Activated T-helper 9 cell treated with anti-CD3 and anti-CD28 coated beads, Interleukin-2, amount 50 U/mL, for 16 hours (primary cell): Measurements from ENCODE around the gene DEPDC5.
A peak's percentile ranks its signal among the peaks of the same experiment; 100 is the strongest.
"Not testable (repeated sequence)": the region's sequence is repeated elsewhere in the genome, so short reads cannot be mapped to it uniquely, and the experiment has no call there.

Source experiments
- DNase-seq: peaks from one replicate; pipeline ENCODE4 v3.0.0-alpha.2; 2020; ENCODE audit warnings: low read depth

Gene DEPDC5

DNA sequence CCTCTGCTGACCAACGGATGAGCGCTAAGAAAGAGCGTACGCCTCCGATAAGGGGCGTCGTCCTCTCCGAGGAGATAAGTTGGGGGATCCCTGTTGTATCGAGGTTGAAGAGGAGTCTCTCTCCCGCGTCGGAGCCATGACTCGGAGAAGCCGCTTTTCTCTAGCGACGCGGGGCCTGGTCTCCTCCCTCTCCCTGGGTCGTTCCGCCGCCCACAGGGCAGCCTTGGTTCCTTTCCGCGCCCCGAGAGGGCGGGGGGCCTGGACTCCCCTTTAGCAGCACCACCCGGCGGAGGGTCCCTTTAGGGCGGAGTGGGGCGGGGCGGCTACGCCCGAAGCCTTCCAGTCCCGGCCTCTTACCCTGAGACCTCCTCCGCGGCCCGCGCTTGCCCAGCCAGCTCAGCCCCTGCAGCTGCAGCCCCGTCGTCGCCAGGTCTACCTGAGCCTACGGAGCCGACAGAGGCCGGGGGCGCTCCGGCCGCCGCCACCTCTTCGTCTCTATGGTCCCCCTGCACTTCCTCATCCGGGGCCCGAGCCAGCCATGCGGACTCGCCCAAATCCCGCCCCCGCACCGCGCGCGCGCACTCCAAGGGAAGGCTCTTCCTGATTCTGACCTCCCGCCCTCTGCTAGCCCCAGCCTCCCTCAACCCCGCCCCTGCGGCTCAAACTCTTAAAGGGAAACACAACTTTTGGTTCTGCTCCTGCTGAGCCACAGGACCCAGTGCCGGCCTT is 4.0 kb upstream of the DEPDC5 start, which contains the start of gene PRR14L:
Gene PRR14L, minus strand, starts transcription at position 497 of the 729 bp plus-strand sequence. CDS start 11,272 bp downstream, outside the sequence.
- peak; percentile 99 for DNase-seq

DNA sequence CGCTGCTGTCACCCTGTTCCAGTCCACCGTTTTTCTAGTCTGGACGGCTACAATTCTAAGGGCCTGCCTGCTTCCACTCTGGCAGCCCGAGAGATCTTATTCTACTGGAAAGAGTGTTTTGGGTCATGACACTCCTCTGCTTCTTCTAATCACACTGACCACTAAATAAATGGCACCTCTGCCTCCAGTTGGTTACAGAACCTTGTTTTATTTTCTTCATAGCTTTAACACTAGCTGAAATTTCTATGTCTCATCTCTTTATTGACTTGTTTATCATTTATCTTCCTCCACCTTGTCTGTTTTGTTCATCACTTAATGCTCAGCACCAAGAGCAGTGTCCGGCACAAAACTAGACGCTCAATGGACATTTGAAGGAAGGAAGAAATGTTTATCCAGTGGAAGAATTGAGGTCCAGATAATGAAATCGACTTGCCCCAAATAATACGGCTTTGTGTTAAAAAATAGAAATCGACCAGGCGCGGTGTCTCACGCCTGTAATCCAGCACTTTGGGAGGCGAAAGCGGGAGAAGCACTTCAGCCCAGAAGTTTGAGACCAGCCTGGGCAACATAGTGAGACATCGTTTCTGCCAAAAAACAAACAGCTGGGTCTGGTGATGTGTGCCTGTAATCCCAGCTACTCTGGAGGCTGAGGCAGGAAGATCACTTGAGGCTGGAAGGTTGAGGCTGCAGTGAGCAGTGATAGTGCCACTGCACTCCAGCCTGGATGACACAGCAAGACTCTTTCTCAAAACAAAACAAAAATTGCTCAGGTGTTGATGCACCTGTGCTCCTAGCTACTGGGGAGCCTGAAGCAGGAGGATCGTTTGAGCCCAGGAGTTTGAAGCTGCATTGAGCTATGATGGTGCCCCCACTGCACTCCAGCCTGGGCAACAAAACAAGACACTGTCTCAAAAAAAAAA is 3.2 kb upstream of the DEPDC5 start:
- no peak for DNase-seq

DNA sequence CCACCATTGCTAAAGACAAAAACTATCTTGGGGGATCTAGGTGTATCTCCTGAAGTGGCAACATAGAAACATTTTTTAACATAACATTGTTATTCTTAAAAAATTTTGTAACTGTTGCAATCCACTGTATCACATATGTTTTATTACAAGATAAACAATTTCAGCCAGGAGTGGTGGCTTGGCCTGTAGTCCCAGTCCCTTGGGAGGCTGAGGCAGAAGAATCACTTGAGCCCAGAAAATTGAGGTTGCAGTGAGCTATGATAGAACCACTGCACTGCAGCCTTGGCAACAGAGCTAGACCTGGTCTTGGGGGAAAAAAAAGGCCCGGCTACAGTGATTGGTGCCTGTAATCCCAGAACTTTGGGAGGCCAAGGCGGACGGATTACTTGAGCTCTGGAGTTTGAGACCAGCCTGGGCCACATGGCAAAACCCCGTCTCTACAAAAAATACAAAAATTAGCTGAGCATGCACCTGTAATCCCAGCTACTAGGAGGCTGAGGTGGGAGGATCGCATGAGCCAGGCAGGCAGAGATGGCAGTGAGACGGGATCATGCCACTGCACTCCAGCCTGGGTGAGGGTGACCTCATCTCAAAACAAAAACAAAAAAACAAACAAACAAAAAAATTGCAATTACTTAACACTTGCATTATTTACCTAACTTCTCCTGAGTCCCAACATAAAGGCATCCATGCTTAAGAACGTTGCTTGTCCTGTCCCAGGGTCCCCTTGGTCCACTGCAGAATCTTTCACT is 1.5 kb upstream of the DEPDC5 start:
- no peak for DNase-seq

DNA sequence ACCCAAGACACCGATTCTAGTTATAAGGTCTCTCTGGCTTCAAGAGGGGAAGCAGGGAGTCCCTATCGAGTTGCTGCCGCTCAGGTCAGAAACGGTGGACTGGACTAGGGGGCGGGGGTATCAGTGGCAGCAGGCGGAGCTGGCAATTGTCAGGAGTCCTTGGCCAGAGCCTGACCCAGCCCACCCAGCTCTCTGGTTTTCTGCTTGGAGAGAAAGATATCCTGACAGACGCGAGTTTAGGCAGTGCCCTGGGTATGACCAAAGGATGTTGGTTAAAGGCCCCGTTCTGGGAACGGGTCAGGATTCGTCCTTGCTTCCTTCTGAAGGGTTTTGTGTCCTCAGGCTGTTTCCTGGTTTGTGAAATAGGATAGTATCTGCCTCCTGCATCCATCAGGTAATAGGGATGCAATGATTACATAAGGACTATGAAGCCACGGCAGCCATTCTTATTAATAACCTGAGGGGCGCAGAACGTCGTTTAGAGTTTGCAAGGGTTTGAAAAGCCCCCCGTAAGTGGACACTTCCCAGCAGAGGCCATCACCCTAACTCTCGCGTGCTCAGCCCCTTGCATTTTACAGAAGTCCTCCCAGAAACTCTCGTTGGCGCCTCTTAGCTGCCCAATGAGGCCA is 700 bp upstream of the DEPDC5 start:
- DNase-seq, result no peak

DNA sequence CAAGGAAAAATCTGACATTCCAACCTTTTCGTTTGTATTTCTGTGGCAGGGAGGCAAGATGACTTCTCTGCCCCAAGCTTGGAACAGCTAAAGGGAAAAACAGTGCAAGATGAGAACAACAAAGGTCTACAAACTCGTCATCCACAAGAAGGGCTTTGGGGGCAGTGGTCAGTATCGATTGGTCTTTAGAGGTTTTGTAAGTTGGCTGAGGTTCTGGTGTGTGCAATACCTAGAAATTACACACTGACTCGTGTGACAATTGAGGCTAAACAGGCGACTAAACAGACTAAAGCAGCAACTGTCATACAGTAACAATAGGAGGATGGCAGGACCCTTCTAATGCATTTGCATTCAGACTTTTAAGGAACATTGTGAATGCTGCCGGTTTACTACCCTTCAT is 994 bp downstream of the DEPDC5 start:
- no peak for DNase-seq

DNA sequence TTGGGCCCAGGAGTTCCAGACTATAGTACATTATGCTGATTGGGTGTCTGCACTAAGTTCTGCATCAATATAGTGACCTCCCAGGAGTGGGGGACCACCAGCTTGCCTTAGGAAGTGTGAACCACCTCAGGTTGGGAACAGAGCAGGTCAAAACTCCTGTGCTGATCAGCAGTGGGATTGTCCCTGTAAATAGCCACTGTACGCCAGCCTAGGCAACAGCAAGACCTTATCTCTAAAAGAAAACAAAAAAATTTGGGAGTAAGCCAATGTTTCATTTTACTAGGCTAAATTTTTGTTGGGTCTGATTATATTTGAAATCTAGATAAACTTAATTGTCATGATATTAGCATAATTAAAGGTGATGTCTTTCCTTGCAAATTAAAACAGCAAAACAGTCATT is 3.4 kb downstream of the DEPDC5 start:
- no peak for DNase-seq

DNA sequence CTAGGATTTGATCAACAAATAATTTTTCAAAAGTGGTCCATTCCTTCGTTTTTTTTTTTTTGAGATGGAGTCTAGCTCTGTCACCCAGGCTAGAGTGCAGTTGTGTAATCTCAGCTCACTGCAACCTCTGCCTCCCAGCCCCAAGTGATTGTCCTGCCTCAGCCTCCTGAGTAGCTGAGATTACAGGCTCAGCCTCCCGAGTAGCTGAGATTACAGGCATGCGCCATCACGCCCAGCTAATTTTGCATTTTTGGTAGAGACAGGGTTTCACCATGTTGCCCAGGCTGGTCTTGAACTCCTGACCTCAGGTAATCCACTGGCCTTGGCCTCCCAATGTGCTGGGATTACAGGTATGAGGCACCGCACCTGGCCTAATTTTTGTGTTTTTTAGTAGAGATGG is 5.0 kb downstream of the DEPDC5 start:
- not testable (repeated sequence) for DNase-seq

DNA sequence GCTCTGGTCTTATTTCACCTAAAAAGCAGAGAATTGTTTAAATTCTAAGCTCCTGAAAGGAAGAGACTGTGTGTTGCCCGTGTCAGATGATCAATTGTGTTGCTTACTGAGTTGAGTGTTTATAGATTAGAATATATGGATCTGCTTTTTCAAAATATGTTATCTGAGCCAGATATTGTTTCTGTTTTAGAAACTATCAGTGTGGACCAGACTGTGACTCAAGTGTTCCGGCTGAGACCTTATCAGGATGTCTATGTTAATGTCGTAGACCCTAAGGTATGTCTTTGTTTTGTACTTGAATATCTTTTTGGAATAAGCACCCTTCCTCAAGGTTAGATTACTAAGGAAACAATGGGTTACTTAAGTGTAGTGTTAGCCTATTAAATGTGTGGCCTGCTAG is 11.0 kb downstream of the DEPDC5 start:
- no peak for DNase-seq

DNA sequence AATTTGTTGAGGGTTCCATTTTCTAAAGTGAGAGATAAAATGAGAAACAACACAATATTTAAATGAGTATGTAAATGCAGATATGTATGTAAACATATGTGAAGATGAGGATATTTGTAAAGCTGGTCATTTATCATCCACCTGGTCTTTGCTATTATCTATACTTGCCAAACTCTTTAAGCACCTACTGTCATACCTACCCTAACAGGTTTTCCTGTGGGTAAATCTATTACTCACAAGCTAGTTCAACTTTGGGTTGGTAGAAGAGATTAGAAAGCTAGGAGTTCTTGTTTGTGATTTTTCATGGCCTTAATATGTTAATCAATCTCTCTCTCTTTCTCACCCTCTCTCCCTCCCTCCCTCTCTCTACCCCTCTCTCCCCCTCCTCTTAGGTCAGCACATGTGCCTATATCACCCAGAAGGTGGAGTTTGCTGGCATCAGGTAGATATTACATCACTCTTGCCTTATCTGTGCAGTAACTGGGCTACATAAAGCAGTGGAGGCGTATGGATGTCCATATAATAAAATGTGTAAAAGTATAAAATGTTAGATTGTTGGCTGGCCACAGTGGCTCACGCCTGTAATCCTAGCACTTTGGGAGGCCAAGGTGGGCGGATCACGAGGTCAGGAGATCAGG is 14.7 kb downstream of the DEPDC5 start:
- no peak for DNase-seq

DNA sequence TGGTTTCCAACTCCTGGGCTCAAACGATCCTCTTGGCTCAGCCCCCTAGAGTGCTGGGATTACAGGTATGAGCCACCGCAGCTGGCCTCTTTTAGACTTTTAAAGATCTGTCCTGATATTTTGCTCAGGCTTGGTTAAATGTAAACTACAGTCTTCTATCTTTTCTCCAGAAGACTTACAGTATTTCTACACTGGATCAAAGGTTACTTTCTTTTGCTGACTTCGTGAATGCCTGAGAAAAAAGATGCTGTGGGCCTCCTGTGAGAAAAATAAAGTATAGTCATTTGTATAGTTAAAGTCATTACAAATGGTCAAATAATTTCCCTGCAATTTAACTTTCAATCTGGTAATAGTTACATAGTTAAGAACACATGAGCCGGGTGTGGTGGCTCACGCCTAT is 19.6 kb downstream of the DEPDC5 start:
- no peak for DNase-seq

DNA sequence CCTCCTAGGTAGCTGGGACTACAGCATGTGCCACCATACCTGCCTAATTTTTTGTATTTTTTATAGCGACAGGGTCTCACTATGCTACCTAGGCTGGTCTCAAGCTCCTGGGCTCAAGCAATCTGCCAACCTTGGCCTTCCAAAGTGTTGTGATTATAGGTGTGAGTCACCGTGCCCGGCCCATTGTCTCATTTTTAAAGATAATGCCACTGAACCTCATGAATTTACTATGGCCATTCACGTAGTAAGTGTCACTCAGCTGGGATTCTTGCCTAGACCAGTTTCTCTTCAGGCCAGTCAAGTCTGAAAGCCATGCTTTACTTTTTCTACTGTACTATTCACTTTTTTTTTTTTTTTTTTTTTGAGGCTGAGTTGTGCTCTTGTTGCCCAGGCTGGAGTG is 22.4 kb downstream of the DEPDC5 start:
- no peak for DNase-seq

DNA sequence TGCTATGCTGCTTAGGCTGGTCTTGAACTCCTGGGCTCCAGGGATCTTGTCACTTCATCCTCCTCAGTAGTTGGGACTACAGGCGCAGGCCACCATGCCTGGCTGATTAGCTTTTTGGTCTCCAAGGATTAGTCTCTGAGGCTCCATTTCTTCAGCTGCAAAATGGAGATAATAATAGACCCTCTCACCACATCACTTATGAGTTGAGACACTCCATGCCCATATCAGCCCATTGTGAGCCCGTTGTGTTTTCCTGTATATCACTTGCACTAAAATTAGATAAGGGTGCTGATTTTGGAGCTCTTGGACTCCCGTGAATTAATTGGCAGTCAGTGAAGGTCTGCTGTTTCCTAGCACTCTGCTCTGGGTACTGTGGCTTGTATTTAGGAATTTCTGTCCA is 36.0 kb downstream of the DEPDC5 start:
- no peak for DNase-seq

DNA sequence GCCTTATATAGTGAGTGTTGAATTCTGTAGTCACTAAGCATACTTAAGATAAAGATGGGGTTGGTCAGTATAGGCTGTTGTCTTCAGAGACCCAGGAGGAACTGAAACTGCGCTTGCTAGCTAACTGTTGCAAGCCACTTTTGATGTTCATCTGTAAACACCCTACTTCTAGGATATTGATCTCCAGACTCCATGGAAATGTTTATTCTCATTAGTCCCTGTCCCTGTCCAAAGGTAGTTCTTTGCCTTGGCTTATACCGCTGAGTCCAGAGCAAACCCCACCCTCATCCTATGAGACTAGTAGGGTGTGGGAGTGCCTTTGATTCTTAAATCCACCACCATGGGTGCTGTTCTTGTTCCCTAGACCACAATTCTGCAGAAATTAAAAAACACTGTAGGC is 36.4 kb downstream of the DEPDC5 start:
- DNase-seq, result no peak

DNA sequence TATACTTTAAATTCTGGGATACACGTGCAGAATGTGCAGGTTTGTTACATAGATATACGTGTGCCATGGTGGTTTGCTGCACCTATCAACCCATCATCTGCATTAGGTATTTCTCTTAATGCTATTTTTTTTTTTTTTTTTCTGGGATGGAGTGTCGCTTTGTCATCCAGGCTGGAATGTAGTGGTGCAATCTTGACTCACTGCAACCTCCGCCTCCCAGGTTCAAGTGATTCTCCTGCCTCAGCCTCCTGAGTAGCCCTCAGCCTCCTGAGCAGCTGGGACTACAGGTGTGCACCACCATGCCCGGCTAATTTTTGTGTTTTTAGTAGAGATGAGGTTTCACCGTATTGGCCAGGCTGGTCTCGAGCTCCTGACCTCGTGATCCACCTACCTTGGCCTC is 45.5 kb downstream of the DEPDC5 start:
- not testable (repeated sequence) for DNase-seq

DNA sequence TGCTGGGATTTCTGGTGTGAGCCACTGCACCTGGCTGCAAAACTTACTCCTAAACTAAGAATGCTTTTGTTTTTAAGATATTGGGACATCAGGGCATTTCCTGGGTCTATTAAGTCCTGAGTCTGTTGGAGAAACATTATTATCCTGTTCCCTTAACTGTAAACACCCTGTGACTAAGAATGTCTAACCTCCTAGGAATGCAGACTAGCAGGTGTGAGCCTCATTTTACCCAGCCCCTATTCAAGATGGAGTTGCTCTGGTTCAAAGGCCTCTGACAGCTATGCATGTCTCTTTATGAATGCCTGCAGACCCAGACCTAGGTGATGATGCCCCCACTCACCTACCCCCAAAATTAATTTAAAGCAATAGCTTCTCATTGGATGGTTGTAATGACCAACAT is 46.2 kb downstream of the DEPDC5 start:
- no peak for DNase-seq

DNA sequence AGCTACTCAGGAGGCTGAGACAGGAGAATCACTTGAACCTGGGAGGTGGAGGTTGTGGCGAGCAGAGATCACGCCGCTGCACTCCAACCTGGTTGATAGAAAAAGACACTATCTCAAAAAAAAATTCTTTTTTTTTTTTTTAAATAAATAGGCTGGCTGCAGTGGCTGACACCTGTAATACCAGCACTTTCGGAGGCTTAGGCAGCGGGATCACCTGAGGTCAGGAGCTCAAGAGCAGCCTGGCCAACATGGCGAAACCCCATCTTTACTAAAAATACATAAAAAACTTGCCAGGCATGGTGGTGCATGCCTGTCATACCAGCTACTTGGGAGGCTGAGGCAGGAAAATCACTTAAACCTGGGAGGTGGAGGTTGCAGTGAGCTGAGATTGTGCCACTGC is 47.0 kb downstream of the DEPDC5 start:
- not testable (repeated sequence) for DNase-seq

DNA sequence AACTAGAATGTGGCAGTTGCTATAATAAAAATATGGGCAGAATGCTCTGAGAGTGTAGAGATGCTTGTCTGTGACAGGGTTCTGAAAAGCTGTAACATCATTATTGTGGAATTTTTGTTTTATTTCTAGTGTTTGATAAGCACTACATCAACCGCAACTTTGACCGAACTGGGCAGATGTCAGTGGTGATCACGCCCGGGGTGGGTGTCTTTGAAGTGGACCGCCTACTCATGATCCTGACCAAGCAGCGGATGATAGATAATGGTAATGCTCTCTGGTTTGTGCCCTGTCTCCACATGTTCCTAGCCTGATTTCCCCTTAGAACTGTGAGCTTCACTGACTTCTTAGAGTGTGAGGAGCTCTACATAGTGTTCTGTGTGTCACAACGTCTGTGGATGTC is 48.8 kb downstream of the DEPDC5 start:
- DNase-seq, result no peak

DNA sequence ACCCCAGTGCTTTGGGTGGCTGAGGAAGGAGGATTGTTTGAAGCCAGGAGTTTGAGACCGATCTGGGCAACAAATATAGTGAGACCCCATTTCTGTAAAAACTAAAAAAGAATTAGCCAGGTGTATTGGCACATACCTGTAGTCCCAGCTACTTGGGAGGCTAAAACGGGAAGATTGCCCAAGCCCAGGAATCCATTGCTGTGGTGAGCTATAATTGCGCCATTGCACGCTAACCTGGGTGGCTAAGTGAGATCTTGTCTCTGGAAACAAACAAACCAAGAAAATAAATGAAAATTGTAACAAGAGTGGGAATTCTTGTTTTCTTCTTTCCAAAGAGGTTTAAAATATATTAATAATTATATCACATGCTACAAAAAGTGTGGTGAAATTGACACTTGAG is 52.9 kb downstream of the DEPDC5 start:
- no peak for DNase-seq

DNA sequence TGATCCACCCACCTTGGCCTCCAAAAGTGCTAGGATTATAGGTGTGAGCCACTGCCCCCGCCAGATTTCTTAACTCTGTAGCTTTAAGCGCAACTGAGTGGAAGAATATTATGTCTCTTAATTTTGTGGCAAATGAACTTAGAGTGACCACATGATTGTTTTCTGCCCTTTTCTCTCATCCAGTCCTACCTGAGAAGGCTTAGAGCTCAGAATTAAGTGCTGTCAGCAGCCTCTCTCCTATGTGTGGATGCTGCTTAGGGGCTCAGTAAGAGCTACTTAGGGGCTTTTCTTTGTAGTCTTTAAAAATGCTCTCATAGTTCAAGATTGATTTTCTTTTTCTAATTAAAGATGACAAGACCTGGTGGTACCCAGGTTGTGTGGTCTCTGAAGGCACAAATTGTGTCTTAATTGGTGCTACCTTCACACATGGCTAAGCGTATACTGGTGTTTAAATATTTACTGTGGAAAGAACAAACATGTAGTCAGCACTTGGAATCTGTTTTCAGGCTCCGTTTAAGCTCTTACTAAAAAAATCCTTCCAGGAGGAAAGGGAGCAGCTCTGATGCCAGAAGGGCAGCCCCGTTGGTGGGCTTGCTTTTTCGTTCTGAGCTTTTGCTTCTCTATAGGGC is 59.3 kb downstream of the DEPDC5 start:
- DNase-seq, result no peak

DNA sequence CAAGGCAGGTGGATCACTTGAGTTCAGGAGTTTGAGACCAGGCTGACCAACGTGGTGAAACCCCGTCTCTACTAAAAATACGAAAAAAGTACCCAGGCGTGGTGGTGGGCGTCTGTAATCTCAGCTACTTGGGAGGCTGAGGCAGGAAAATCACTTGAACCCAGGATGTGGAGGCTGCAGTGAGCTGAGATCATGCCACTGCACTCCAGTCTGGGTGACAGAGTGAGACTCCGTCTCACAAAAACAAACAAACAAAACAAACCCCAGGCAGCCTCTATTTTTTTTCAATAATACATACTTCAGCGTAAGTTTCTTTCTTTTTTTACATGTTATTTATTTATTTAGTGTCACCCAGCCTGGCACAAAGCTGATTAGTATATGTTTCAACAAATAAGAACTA is 60.1 kb downstream of the DEPDC5 start:
- not testable (repeated sequence) for DNase-seq

DNA sequence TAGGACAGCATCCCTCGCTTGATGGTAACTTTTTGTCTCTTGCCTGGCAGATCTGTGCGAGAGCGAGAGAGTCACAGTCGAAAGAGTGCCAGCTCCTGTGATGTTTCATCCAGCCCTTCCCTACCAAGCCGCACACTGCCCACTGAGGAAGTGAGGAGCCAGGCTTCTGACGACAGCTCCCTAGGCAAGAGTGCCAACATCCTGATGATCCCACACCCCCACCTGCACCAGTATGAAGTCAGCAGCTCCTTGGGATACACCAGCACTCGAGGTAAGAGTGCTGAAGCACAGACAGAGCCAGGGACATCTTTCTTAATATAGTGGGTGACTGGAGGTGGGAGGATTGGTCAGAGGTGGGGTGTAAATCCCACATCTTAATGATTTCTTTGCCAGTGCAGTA is 61.1 kb downstream of the DEPDC5 start:
- DNase-seq, result no peak
